Measurements from ENCODE around the gene SMAD3.

The SMAD3 gene

DNA sequence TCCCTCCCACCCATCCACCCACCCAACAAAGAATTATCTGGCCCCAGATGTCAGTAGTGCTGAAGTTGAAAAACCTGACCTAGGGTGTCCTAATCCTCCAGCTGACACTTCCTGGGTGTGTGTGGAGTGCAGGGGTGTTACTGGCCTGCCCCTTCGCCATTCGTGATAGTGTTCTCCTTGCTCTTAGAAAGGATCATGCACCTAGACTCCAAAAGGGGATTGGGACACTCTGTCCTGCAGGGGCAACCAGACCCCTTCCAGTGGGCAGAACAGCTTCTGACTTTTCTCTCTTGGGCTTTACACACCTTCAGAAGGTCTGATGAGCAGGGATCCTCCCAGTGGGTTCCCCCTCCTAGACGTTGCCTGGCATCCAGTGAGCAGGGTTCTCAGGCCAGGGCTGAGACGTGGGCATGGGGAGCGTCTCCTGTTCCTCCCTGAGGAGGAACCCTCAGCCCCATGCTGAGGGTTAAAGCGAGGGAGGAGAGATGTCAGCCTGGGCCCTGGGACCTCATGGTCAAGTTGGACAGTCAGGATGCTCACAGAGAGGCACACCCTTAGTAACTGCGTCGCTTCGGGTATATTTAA lies 114.1 kb downstream of the SMAD3 start:
- Histone ChIP-seq H3K4me1 (ENCODE audit: insufficient read depth, low read length) (peaks cover 26% of the 10 kb centered on the region), H3K9ac (ENCODE audit: low read depth, low read length) (no peak overlapping the region)

GRCh38 chr15:67180035-67180434 lies 114.6 kb downstream of the SMAD3 start:
- H3K36me3 ChIP-seq (ENCODE audit: insufficient read depth, low read length) = no peaks in the 10 kb centered on the region
- no peaks in the 10 kb centered on the region for H3K9me3 ChIP-seq (ENCODE audit: control insufficient read depth, insufficient read depth, low read length)
- no peak overlapping the region for H3K9ac ChIP-seq (ENCODE audit: low read depth, low read length)
- H3K4me1 ChIP-seq (ENCODE audit: insufficient read depth, low read length) = peaks cover 20% of the 10 kb centered on the region

More for the DNA sequence above, 114.1 kb downstream of the SMAD3 start:
- H3K9me3 ChIP-seq (ENCODE audit: control insufficient read depth, insufficient read depth, low read length) = no peaks in the 10 kb centered on the region
- H3K36me3 ChIP-seq (ENCODE audit: insufficient read depth, low read length) = no peaks in the 10 kb centered on the region

- Histone ChIP-seq H3K9ac (ENCODE audit: low read depth, low read length) (no peak overlapping the region), H3K36me3 (ENCODE audit: insufficient read depth, low read length) (no peaks in the 10 kb centered on the region), H3K4me1 (ENCODE audit: insufficient read depth, low read length) (peaks cover 14% of the 10 kb centered on the region), H3K9me3 (ENCODE audit: control insufficient read depth, insufficient read depth, low read length) (no peaks in the 10 kb centered on the region)
These were observed 115.3 kb downstream of the SMAD3 start for GRCh38 chr15:67180514-67181191.

DNA sequence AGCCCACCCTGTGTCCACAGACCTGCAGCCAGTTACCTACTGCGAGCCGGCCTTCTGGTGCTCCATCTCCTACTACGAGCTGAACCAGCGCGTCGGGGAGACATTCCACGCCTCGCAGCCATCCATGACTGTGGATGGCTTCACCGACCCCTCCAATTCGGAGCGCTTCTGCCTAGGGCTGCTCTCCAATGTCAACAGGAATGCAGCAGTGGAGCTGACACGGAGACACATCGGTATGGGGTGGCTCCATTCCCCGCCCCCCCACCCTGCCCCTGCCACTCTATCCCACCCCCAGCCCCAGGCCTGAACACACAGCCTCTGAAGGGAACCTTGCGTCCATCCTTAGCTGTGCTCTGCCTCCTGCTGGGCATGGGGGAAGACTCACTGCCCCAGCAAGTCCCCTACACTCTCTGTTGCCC lies 115.8 kb downstream of the SMAD3 start:
- Histone ChIP-seq H3K4me1 (ENCODE audit: insufficient read depth, low read length) (peaks cover 8% of the 10 kb centered on the region), H3K9ac (ENCODE audit: low read depth, low read length) (no peak overlapping the region), H3K36me3 (ENCODE audit: insufficient read depth, low read length) (no peaks in the 10 kb centered on the region), H3K9me3 (ENCODE audit: control insufficient read depth, insufficient read depth, low read length) (no peaks in the 10 kb centered on the region)

GRCh38 chr15:67183443-67184169 lies 118.2 kb downstream of the SMAD3 start:
- no peaks in the 10 kb centered on the region for H3K36me3 ChIP-seq (ENCODE audit: insufficient read depth, low read length)
- no peaks in the 10 kb centered on the region for H3K9me3 ChIP-seq (ENCODE audit: control insufficient read depth, insufficient read depth, low read length)
- H3K9ac ChIP-seq (ENCODE audit: low read depth, low read length) = no peak overlapping the region
- no peaks in the 10 kb centered on the region for H3K4me1 ChIP-seq (ENCODE audit: insufficient read depth, low read length)

GRCh38 chr15:67184208-67184925 lies 119.0 kb downstream of the SMAD3 start:
- Histone ChIP-seq H3K4me1 (ENCODE audit: insufficient read depth, low read length) (no peaks in the 10 kb centered on the region), H3K9ac (ENCODE audit: low read depth, low read length) (no peak overlapping the region), H3K9me3 (ENCODE audit: control insufficient read depth, insufficient read depth, low read length) (no peaks in the 10 kb centered on the region), H3K36me3 (ENCODE audit: insufficient read depth, low read length) (no peaks in the 10 kb centered on the region)

GRCh38 chr15:67185051-67185450 lies 119.6 kb downstream of the SMAD3 start:
- Histone ChIP-seq H3K36me3 (ENCODE audit: insufficient read depth, low read length) (no peaks in the 10 kb centered on the region), H3K9me3 (ENCODE audit: control insufficient read depth, insufficient read depth, low read length) (no peaks in the 10 kb centered on the region), H3K9ac (ENCODE audit: low read depth, low read length) (no peak overlapping the region), H3K4me1 (ENCODE audit: insufficient read depth, low read length) (no peaks in the 10 kb centered on the region)

- no peak overlapping the region for H3K9ac ChIP-seq (ENCODE audit: low read depth, low read length)
- no peaks in the 10 kb centered on the region for H3K36me3 ChIP-seq (ENCODE audit: insufficient read depth, low read length)
- H3K4me1 ChIP-seq (ENCODE audit: insufficient read depth, low read length) = no peaks in the 10 kb centered on the region
- H3K9me3 ChIP-seq (ENCODE audit: control insufficient read depth, insufficient read depth, low read length) = no peaks in the 10 kb centered on the region
These were observed 120.3 kb downstream of the SMAD3 start for GRCh38 chr15:67185621-67186225.

DNA sequence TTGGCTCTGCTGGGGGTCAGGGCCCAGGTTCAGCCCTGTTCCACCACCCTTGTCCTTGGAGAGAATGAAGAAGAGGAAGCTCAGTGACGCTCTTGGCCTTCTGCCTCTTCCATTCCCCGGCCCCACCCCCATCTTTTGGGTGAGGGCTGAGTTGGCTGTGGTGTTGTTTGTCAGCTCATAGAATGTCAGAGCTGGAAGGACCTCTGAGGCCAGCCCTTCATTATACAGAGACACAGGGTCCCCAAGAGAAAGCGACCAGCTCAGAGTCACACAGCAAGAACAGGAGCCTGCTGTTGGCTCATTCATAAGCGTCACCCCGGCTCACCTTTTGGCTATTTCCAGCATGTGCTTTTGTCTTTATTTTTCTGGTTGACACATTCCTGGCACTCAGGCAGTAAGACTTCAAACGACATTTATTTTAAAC lies 120.8 kb downstream of the SMAD3 start:
- Histone ChIP-seq H3K9ac (ENCODE audit: low read depth, low read length) (no peak overlapping the region), H3K4me1 (ENCODE audit: insufficient read depth, low read length) (no peaks in the 10 kb centered on the region), H3K9me3 (ENCODE audit: control insufficient read depth, insufficient read depth, low read length) (no peaks in the 10 kb centered on the region), H3K36me3 (ENCODE audit: insufficient read depth, low read length) (peaks cover 2% of the 10 kb centered on the region)

GRCh38 chr15:67186688-67187087 lies 121.3 kb downstream of the SMAD3 start:
- peaks cover 4% of the 10 kb centered on the region for H3K36me3 ChIP-seq (ENCODE audit: insufficient read depth, low read length)
- no peak overlapping the region for H3K9ac ChIP-seq (ENCODE audit: low read depth, low read length)
- H3K4me1 ChIP-seq (ENCODE audit: insufficient read depth, low read length) = no peaks in the 10 kb centered on the region
- no peaks in the 10 kb centered on the region for H3K9me3 ChIP-seq (ENCODE audit: control insufficient read depth, insufficient read depth, low read length)

GRCh38 chr15:67187351-67187854 lies 122.0 kb downstream of the SMAD3 start:
- Histone ChIP-seq H3K4me1 (ENCODE audit: insufficient read depth, low read length) (no peaks in the 10 kb centered on the region), H3K9ac (ENCODE audit: low read depth, low read length) (no peak overlapping the region), H3K36me3 (ENCODE audit: insufficient read depth, low read length) (peaks cover 5% of the 10 kb centered on the region), H3K9me3 (ENCODE audit: control insufficient read depth, insufficient read depth, low read length) (no peaks in the 10 kb centered on the region)

DNA sequence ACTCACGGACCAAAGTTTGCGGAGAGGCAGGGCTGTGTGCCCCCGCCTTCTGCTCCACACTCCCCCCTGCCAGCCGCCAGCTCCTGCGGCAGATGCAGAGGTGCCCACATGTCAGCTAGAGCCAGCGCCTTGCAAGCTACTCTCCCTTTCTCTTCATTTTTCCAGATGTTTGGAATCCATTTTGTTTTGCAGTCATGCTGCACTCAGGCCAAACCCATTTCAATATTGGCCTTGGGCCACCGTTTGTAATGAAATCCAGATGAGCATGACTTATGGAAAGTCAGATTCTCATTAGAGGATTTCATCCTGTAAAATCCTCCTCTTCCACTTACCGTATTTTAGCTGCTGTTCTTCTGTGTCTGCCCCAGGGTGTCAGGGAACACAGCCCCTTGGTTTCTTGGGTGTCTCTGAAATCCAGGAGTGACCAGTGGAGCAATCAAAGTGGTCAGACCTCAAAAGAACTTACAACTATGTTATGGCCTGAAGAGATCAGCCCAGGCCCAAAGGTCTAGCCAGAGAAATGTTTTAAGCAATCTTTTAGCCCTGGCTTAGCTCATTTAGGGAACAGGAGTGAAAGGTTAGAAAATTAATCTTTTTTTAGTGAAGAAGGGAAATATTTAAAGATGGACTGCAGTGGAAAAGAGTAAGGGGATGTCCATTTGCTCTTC lies 123.3 kb downstream of the SMAD3 start:
- Histone ChIP-seq H3K36me3 (ENCODE audit: insufficient read depth, low read length) (peaks cover 6% of the 10 kb centered on the region), H3K4me1 (ENCODE audit: insufficient read depth, low read length) (no peaks in the 10 kb centered on the region), H3K9ac (ENCODE audit: low read depth, low read length) (no peak overlapping the region), H3K9me3 (ENCODE audit: control insufficient read depth, insufficient read depth, low read length) (no peaks in the 10 kb centered on the region)

GRCh38 chr15:67189326-67190051 lies 124.1 kb downstream of the SMAD3 start:
- Histone ChIP-seq H3K4me1 (ENCODE audit: insufficient read depth, low read length) (no peaks in the 10 kb centered on the region), H3K9me3 (ENCODE audit: control insufficient read depth, insufficient read depth, low read length) (no peaks in the 10 kb centered on the region), H3K36me3 (ENCODE audit: insufficient read depth, low read length) (peaks cover 6% of the 10 kb centered on the region), H3K9ac (ENCODE audit: low read depth, low read length) (no peak overlapping the region)
